PFSK-1 (cell line): Measurements from ENCODE around the gene DHPS.

Source experiments
- FOXP2 ChIP-seq: optimal IDR thresholded peaks from 2 replicates; pipeline ENCODE3; 2011; ENCODE audit warnings: borderline replicate concordance, control low read depth, inconsistent platforms; ENCODE audit not compliant: insufficient read depth; ENCODE audit errors: extremely low read length, extremely low read depth
- POLR2AphosphoS5 ChIP-seq: IDR thresholded peaks from 2 replicates; pipeline ENCODE4 v1.6.1; 2012; ENCODE audit warnings: low read depth, mild to moderate bottlenecking, control low read depth, low read length, moderate library complexity
- REST ChIP-seq, 2 experiments: IDR thresholded peaks; 2 replicates each; pipeline versions ENCODE4 v1.6.1 to v1.8.0; 2011 to 2012; ENCODE audit warnings: low read depth in 2 of 2, low read length in 2 of 2, control low read depth in 1 of 2, inconsistent platforms in 1 of 2, mild to moderate bottlenecking in 1 of 2, moderate library complexity in 1 of 2; ENCODE audit not compliant: insufficient read depth in 1 of 2
- SIN3A ChIP-seq: IDR thresholded peaks from 2 replicates; pipeline ENCODE4 v1.6.1; 2012; ENCODE audit warnings: mild to moderate bottlenecking, low read length, moderate library complexity, borderline replicate concordance; ENCODE audit not compliant: insufficient read depth
- TAF1 ChIP-seq: IDR thresholded peaks from 2 replicates; pipeline ENCODE4 v1.6.1; 2012; ENCODE audit warnings: low read length, control low read depth, borderline replicate concordance; ENCODE audit not compliant: insufficient read depth

DHPS gene

DNA sequence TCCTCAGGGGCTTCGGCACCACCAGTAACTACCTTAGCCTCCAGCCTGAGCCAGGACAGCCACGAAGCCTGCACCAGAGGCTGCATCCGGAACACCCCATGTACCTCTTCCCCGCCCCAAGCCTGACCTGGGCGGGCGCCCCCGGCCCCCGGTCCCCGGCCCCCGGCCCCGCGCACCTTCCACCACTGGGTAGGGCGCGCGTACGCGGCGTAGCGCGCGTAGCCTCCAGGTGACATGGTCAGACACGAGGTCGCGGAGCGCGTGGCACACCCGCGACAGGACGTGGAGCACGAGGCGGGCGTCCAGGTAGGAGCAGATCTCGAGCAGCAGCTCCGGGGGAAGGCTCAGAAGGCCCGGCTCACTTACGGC, 14.3 kb upstream of the DHPS start:
- TF ChIP-seq FOXP2: no peak
- TF ChIP-seq SIN3A: no peak
- no peak for TF ChIP-seq POLR2AphosphoS5
- no peak for TF ChIP-seq TAF1
- no peak for TF ChIP-seq REST (IDR thresholded peaks at IDR 0.05; ENCODE audit: insufficient read depth in 1 of 2, low read depth in 2 of 2, low read length in 2 of 2)

- TF ChIP-seq POLR2AphosphoS5 (no peak), REST (IDR thresholded peaks at IDR 0.05; ENCODE audit: insufficient read depth in 1 of 2, low read depth in 2 of 2, low read length in 2 of 2) (no peak), FOXP2 (no peak), TAF1 (no peak)
Observed at GRCh38 chr19:12695514-12695913, 13.8 kb upstream of the DHPS start.

DNA sequence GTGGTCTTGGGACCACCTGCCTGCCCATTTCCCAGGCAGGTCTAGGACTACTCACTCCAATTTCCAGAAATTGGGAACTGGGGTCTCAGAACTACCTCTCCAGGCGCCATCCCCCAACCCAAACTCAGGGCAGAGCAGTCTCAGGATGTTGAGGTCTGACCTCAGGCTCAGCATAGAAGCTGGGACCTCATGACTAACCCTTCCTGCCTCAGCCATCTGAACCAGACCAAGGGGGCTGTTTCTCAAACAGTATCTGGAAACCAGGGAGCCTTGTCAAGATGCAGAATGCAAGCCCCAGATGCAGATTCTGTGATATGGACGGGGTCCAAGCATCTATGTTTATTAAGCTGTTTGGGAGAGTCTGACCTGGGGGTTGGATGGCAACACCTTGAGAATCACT, 13.4 kb upstream of the DHPS start:
- TF ChIP-seq SIN3A: no peak
- TF ChIP-seq POLR2AphosphoS5: no peak
- no peak for TF ChIP-seq REST (IDR thresholded peaks at IDR 0.05; ENCODE audit: insufficient read depth in 1 of 2, low read depth in 2 of 2, low read length in 2 of 2)
- no peak for TF ChIP-seq TAF1
- no peak for TF ChIP-seq FOXP2

- no peak for TF ChIP-seq POLR2AphosphoS5
- no peak for TF ChIP-seq TAF1
- no peak for TF ChIP-seq REST (IDR thresholded peaks at IDR 0.05; ENCODE audit: insufficient read depth in 1 of 2, low read depth in 2 of 2, low read length in 2 of 2)
Observed at GRCh38 chr19:12694641-12695040, 13.0 kb upstream of the DHPS start.

DNA sequence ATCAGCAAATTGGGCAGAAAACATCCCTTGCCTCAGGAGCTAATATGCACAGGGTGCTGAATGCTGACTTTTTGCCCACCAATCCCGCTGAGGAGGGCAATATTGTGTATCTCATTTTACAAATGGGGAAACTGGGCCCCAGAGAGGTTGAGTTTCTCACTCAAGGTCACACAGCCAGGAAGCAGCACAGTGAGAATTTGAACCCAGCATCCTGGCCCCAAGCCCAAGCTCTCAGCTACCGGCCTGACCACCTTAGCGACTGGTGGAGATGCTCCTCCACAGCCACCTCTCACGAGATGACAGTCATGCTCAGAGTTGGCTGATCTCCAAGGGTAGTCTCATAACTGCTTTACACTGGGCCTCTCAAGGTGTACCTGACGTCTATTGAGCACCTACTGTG, 11.3 kb upstream of the DHPS start:
- TF ChIP-seq TAF1: no peak
- TF ChIP-seq POLR2AphosphoS5: no peak
- TF ChIP-seq REST (IDR thresholded peaks at IDR 0.05; ENCODE audit: insufficient read depth in 1 of 2, low read depth in 2 of 2, low read length in 2 of 2): no peak
- no peak for TF ChIP-seq FOXP2
- TF ChIP-seq SIN3A: no peak
